ENCODE data around the gene EMILIN3.
A peak's percentile ranks its signal among the peaks of the same experiment; 100 is the strongest.

Gene EMILIN3

DNA sequence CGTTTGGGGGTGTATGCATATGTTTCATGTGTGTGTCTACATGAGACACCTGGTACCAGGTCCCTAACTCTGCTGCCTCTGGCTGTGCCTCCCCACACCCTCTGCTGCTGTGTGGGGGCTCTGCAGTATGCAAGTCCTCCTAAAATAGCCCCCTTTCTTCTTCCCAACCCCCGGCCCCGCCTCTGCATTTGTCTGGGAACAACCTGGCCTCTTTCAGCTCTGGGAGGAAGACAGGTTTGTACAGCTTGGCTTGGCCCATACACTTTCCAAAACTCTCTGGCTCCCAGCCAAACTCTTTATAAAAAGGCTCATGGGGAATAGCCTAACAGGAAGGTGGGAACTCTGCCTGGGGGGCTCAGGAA lies 27.1 kb upstream of the EMILIN3 start:
- intact Hi-C loops (cut with DNase I) = no loop called here
- peak; percentile 36 to 92 (median 77) for DNase-seq

DNA sequence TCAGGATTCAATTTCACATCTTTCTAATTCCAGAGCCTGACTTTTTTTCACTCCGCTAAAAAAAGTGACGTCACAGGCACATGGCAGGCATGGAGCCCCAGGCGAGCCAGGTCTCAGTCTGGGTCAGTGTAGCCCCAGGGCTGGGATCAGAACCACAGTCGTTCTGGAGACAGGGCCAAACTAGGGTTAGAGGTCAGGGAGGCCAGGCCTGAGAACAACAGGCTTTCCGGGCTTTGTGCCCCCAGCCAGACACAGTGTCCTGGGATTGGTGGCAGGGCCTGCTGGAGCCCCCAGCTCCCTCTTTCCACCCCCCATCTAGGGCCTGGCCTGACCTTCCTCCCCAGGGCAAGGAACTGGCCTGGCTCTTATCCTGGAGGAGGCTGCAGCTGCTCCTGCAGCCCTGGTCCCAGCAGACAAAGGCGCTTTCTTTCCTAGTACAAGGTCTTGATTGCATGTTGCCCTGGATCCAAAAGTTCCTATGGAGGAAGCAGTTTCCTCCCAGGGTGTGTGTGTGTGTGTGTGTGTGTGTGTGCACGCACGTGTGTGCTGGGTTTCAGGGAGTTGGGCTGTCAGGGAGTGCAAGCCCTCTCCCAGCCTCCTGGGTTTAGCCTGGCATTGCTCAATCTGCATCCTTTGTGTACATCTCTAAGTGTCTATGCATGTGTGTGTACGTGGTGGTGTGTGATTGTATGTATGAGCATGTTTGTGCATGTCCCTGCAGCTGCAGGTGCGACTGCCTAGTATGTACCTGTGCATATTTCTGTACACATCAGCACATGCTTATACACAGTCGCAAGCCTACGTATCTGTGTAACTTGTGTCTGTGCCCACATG lies 26.5 kb upstream of the EMILIN3 start:
- intact Hi-C loops (cut with DNase I) = no loop called here
- peak in 39 of 42 donors; percentile 12 to 78 (median 56) for DNase-seq

DNA sequence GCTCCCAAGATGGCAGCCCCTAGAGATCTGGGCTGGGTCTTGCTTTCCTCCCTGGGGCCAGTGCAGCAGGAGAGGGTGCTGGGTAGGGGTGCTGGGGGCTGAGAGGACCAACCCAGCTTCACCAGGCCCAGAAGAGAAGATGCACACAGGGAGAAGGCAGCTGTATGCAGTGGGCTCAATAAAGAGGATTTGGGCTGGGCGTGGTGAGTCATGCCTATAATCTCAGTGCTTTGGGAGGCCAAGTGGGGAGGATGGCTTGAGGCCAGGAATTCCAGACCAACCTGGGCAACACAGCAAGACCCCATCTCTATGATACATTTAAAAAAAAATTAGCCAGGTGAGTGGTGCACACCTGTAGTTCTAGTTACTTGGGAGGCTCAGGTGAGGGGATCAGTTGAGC lies 25.7 kb upstream of the EMILIN3 start:
- DNase-seq = no peak
- intact Hi-C loops (cut with DNase I) = no loop called here

DNA sequence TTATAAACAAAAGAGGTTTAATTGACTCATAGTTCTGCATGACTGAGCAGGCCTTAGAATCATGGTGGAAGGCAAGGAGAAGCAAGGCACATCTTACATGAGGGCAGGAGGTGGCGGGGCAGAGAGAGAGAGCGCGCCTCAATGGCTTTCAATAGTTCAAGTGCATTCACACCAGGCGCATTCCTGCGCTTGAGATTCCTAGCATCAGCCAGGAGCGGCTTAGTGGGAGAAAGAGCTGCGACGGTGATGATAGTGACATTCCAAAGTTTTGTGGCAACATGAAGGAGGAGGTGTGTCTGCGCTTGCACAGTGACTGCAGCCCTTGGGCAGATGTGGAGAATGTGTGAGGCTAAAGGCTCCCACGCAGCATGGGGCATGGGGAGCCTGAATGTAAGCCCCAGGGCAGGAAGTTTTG lies 25.0 kb upstream of the EMILIN3 start:
- intact Hi-C loops (cut with DNase I) = no loop called here
- DNase-seq = no peak

DNA sequence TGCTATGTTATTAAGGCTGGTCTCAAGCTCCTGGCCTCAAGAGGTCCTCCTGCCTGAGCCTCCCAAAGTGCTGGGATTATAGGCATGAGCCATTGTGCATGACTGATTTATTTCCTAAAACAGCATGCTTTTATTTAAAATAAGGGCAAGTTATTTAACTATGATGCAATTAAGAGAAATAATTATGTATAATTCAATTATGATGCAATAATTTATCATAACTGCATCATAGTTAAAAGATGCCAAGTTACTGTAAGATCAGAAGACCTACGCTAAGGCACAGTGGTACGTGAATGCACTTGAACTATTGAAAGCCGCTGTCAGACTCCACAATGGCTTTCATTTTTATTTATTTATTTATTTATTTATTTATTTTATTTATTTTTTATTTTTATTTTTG lies 24.3 kb upstream of the EMILIN3 start:
- intact Hi-C loops (cut with DNase I) = no loop called here
- DNase-seq = no peak

DNA sequence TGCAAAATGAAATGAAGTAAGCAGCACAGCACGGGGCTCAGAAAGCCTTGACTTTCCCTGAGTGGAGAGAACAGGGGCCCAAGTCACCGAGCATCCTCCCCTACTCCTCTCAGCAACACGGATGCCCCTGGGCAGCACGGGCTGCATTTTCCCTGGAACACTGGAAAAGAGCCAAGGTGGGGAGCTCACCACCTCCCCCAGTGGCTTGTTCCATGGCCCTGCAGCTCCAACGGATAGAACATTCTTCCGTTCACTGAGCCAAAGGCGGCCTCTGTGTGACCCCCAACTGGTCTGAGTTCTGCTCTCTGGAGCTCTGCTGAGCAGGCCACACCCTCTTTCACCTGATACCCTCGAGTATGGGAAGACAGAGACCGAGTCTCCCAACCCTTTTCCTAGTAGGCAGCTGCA lies 20.8 kb upstream of the EMILIN3 start:
- intact Hi-C loops (cut with DNase I) = no loop called here
- DNase-seq = no peak

DNA sequence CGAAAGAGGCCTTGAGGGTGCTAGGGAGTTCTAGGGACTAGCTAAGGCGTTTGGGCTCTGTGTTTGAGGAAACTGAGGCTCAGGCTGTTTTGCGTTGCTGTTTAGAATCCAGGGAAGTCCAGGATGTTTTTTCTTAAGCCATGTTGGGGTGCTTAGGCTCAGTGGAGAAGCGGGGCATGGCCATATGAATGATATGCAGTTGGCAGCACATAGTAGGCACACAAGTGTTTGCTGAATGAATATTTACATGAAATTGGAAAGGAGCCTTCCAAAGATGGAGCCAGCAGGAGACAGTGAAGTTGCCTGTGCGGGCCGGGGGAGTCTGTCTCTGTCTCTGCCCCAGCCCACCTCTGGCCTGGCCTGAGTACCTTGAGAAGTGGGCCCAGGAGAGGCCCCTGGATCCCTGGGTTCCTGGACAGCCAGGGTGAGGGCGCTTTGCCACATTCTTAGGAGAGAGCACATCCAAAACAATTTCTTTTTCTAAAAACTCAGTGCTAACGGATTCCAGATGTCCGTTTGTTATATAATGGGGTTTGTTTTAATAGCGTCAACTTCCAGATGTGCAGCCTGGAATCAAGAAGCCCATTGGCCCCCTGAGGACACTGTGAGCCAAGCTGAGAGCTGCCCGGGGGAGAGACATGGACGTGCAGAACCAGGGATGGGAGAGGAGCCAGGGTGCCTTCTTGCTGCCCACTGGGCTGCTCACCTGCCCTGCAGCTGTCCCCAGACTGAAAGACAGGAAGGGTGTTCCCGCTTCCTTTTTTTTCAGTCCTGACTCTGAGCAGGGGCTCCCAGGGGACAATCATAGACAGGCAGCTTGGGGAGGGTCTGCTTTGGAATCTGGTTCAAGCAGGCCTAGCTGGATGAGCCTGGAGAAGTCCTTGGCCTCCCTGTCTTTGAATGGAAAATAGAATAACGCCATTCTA lies 20.1 kb upstream of the EMILIN3 start:
- DNase-seq = no peak
- intact Hi-C loops (cut with DNase I) = no loop called here

DNA sequence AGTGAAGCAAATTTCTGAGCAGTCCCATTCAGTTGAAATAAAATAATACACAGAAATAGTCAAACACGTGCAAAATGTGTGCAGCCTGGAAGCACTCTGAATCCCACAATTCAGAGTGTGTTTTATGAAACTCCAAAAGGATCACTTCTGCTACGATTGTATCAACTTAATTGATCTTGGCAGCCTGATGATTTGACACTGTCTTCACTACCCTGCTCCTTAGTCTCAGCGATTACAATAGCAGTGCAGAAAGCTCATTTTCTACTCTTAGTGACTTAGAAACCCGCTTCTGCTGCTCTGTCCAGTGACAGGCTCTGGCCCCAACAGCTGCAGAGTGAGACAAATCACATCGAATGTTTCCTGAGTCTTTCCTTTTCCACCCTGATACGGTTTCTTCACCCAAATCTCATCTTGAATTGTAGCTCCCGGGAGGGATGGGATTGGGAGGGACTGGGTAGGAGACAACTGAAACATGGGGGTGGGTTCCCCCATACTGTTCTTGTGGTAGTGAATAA lies 16.2 kb upstream of the EMILIN3 start:
- DNase-seq = no peak
- intact Hi-C loops (cut with DNase I) = no loop called here

DNA sequence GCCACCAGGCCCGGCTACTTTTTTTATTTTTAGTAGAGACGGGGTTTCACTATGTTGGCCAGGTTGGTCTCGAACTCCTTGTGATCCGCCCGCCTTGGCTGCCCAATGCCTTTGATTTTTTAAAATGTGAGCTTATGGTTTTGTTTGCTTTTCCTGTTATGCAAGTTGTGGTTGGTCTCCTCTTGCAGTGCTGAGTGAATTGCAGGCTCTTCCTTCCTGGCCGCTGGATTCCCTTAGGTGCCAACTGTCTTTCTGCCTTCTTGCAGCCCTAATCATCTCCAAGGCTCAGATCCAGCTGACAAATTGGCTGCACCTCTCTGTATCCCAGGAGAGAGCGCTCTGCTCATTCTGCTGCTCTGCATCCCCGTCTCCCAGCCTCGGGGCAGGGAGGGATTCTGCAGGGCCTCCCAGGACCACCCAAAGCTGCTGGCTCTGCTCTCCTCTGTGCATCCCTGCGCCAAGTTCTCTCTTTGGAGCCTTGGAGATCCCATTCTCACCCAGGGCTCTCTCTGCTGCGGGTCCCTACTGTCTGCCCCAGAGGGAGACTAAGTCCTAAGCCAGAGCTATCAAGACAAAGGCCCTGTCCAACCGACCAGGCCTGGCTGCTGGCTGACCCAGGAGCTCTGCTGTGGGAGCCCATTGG lies 14.1 kb upstream of the EMILIN3 start:
- intact Hi-C loops (cut with DNase I) = no loop called here
- DNase-seq = no peak

DNA sequence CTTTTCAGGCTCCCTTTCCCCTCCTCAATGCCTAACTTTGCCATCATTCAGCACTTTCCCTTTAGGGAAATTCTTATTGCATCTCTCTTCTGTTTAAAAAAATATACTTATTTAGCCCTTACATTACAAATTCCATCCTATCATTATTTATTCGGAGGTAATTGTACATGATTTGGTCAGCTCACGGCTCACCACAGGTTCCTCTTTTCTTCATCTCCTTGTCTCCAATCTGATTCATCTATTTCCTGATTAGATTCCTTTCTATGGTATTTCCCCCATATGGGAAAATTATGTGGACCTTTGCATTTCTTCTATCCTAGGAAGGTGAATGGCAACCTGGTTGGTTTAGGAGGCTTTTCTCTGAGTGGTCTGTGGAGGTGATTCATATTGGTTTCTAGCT lies 12.9 kb upstream of the EMILIN3 start:
- intact Hi-C loops (cut with DNase I) = no loop called here
- DNase-seq = no peak

DNA sequence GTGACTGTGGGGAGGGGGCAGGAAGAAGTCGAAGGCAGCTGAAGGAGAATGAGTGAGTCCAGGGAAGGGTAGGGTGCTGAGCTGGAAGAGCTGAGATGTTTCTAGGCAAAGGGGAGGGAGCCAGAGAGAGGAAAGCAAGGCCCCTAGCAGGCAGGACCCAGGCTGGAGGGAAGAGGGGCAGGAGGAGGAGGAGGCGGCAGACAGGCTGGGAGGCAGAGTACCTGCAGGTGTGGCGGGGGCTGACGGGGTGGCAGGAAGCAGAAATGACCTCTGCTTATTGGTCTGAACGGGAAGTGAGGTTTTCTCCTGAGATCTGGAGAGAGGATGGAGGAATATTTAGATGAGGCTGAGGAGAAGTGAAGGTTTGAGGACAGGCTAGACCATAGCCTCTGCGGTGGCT lies 10.7 kb upstream of the EMILIN3 start:
- intact Hi-C loops (cut with DNase I) = no loop called here
- no peak for DNase-seq

DNA sequence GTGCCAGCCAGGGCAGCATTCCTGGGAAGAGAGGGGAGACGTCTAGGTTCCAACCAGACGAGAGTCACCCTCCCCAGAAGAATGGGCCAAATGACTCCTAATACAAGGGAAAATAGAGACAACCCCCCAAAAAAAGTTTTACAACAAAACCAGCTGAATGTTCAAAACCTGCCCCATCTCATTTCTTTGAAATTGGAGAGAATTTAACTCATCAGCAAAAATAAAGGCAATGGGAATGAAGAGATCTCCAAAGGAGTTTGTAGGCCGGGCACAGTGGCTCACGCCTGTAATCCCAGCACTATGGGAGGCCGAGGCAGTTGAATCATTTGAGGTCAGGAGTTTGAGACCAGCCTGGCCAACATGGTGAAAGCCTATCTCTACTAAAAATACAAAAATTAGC lies 9.7 kb upstream of the EMILIN3 start:
- no peak for DNase-seq
- intact Hi-C loops (cut with DNase I) = no loop called here

DNA sequence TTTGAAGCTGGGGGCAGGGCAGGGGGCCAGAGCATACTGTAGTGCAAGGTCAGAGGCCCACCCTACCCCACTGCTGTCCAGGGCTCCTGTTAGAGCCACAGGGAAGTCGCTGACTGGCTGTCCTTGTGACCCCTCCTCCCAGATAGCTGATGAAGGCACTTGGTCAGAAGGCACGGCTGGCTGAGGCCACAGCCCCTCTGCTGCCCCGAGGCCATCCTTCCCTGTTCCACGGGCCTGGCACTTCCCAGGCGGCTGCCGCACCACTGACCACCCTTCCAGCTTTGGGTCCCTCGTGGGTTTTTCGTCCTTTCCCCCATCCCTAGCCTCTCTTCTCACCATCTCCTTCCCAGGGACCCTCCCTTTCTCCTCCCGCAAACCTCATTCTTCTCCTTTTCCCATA lies 9.2 kb upstream of the EMILIN3 start:
- intact Hi-C loops (cut with DNase I) = no loop called here
- DNase-seq = no peak

DNA sequence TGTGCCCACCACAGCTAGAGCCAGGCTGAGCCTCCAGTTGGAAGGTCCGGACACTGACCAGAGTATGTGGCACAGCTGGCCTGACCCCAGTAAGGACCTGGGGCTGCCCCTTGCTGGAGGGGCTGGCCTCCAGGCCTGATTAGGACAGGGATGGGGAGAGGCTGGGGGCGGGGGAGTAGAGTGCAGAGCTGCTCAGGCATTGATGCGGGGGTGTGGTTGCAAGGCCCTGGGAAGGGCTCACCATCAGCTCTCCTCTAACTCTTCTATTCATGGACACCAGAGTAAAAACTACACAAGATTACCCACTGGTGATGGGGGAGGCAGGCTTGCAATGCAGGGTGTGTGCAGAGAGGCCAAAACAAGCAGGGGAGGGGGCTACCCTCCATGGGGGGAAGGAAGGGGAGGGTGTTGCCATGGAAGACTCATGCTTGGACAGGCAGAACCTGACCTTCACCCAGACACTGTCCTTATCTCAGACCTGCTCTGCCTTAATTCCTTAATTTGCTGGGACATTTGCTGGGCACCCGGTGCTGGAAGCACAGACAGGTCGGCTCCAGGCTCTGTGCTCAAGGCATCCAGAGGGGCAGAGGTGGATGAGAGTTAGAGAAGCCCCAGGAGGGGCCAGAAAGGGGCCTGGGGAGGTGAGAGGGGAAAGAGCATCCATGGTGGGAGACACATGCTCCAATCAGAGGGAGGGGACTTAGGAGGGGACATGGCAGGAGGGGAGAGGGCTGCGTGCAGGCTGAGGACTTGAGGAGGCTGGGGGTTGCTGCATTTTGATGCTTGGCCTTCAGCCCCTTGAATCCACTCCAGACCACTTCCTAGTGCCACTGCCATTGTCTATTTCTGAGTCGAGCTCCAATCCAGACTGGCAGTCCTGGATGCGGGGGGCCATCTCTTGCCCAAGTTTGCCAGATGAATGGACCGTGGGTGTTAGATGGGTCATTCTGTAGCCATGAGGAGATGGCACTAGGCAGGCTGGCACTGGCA lies 7.6 kb upstream of the EMILIN3 start:
- intact Hi-C loops (cut with DNase I) = no loop called here
- DNase-seq = no peak

DNA sequence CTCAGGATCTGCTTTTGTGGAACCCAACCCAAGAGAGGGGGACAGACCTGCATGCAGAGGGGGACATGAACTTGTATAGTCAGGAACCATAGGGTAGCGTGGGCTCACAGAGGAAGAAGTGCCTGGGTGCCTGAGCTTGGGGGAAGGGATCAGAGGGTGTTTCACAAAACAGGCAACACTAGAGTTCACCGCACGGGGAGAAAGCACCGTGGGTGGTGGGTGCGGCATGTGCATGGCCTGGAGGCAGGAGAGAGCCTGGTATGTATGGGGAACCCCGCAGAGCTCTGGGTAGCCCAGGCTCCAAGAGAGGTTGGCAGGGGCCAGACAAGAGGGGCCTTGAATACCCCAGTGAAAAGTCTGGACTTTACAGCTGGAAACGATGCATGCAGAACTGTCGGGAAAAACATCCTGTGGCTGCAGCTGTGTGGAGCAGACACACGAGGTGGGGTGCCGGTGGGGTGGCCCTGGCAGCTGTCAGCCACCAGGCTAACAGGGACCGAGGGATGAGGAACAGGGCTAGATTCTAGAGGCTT lies 6.7 kb upstream of the EMILIN3 start:
- intact Hi-C loops (cut with DNase I) = no loop called here
- DNase-seq = no peak

DNA sequence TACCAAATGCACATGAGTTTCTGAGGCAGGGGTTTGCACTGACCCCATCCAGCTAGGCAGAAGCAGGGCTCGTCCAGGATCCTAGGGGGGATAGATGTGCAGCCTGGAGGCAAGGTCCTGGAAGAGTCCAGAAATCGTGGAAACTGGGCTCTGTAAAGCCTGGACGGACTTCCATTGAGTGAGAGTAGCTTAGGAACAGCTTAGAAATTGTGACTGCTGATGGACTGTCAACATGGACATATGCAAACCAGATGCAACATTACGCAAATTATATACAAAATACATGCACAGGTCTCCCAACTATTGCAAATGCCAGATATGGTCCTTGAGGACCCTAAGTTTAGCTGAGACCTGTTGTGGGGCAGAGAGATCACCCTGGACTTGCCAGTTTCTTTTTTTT lies 4.8 kb upstream of the EMILIN3 start:
- no peak for DNase-seq

DNA sequence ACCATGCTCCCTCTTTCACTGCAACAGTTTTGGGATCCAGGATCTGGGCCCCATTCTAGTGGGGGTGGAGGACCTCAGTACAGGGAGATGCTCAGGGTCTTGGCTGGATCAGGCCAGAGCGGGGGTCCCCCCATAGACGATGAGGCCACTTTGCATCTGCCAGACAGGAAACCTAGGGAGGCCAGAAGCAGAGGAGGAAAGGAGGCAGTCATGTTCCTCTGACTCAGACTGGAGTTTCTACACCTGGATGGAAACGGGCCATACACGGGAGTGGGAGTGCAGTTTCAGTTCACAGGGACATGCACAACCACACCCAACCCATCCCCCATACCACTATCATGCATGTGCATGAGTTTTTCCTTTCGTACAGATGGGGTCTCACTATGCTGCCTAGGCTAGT lies 3.6 kb upstream of the EMILIN3 start:
- intact Hi-C loops (cut with DNase I) = no loop called here
- DNase-seq = no peak

More for the DNA sequence above, 4.8 kb upstream of the EMILIN3 start:
- intact Hi-C loops (cut with DNase I) = no loop called here

DNA sequence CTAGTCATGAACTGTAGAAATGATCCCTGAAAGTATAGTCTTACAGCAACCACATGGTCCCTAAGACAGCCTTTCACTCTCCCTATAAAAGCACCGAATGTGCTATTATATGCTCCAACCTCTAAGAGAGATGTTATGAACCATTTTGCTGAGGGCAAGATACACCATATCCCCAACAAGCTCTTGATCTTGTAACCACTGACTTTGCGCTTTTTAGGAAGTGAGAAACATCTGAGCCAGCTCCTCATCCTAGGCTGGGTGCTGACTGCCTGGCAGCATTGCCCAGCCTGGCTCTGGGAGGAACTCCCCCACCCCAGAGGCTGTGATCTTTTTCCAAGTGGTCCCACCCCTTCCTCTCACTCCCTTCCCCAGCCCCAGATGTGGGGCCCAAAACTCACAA lies 3.1 kb upstream of the EMILIN3 start:
- intact Hi-C loops (cut with DNase I) = no loop called here
- no peak for DNase-seq
